WERI-Rb-1 (cell line): ENCODE results near the gene DHX9.

ENCODE experiments used
- DNase-seq: peaks from one replicate; pipeline ENCODE4 v3.0.0-alpha.2; 2020
- H3K27ac ChIP-seq: fragments of 250-450 bp; sonication (Bioruptor Pico); 2 replicates; pipeline ENCODE4 v1.5.1; 2020; ENCODE audit warnings: mild to moderate bottlenecking, moderate library complexity
- H3K27me3 ChIP-seq: fragments of 250-450 bp; sonication (Bioruptor Pico); 2 replicates; pipeline ENCODE4 v1.5.1; 2021; ENCODE audit warnings: mild to moderate bottlenecking, low read depth, moderate library complexity; ENCODE audit not compliant: insufficient read depth, severe bottlenecking
- H3K36me3 ChIP-seq: fragments of 250-450 bp; sonication (Bioruptor Pico); 2 replicates; pipeline ENCODE4 v1.5.1; 2020; ENCODE audit warnings: mild to moderate bottlenecking, moderate library complexity
- H3K4me3 ChIP-seq: 2 replicates; pipeline ENCODE4 v1.5.1; 2011; ENCODE audit warnings: low read depth, mild to moderate bottlenecking, control low read depth, low read length
- H3K9me3 ChIP-seq: fragments of 250-450 bp; sonication (Bioruptor Pico); 2 replicates; pipeline ENCODE4 v1.5.1; 2021; ENCODE audit warnings: mild to moderate bottlenecking, moderate library complexity; ENCODE audit not compliant: severe bottlenecking
- TF ChIP-seq, protein P1 (sequence below): IDR thresholded peaks from 2 replicates; pipeline ENCODE4 v1.5.1; 2011; ENCODE audit warnings: low read depth, mild to moderate bottlenecking, control low read depth, inconsistent platforms, low read length

DHX9 gene

DNA sequence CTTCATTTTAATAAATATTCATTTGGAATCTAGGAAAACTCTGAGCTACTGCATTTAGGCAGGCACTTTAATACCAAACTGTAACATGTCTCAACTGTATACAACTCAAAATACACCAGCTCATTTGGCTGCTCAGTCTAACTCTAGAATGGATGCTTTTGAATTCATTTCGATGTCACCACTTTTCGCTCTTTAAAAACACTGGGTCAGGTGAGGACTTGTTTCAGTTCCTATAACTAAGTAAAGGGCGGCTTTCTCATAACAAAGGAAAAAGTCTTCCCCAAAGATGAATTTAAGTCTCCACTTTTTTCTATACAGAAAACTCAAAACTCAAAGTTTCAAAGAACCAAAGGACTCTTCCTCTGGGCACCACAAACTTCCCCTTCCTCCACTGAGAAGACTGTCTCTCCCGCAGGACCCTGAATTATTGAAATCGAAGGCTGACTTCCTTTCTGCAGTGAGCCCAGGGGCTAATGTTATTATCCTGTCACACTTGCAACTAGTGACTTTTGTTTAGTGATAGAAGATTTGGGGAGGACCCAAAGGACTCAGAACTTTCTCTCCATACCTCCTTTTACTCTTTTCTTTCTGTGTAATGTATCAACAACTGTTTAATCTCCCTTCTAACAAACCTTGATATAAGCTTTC, 9.7 kb upstream of the DHX9 start:
- Histone ChIP-seq H3K27ac (no peak overlapping the region), H3K9me3 (no peaks in the 10 kb centered on the region), H3K27me3 (no peaks in the 10 kb centered on the region), H3K4me3 (no peak overlapping the region), H3K36me3 (no peaks in the 10 kb centered on the region)
- TF ChIP-seq, protein P1, sequence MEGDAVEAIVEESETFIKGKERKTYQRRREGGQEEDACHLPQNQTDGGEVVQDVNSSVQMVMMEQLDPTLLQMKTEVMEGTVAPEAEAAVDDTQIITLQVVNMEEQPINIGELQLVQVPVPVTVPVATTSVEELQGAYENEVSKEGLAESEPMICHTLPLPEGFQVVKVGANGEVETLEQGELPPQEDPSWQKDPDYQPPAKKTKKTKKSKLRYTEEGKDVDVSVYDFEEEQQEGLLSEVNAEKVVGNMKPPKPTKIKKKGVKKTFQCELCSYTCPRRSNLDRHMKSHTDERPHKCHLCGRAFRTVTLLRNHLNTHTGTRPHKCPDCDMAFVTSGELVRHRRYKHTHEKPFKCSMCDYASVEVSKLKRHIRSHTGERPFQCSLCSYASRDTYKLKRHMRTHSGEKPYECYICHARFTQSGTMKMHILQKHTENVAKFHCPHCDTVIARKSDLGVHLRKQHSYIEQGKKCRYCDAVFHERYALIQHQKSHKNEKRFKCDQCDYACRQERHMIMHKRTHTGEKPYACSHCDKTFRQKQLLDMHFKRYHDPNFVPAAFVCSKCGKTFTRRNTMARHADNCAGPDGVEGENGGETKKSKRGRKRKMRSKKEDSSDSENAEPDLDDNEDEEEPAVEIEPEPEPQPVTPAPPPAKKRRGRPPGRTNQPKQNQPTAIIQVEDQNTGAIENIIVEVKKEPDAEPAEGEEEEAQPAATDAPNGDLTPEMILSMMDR, result no peak
- DNase-seq, result no peak

DNA sequence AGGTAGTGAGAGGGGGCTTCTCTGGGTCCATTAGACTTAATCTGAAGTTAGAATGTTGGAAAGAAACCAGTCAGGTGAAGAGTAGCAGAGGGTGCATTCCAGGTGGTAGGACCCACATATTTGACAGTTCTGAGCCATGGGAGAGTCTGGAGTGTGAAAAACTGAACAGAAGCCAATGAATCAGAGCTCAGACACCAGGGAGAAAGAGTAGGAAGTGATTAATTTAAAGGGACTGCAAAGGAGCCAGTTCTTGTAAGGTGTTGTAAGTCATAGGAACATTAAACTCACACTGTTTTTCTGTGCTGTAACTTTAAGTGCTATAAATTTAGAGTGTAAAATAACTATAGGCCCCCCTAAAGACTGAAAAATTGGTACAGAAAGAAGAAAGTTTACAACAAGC, 5.9 kb upstream of the DHX9 start:
- no peak overlapping the region for H3K4me3 ChIP-seq
- no peak overlapping the region for H3K27ac ChIP-seq
- H3K27me3 ChIP-seq, result no peaks in the 10 kb centered on the region
- TF ChIP-seq, protein P1, result no peak
- no peaks in the 10 kb centered on the region for H3K36me3 ChIP-seq
- DNase-seq, result no peak
- no peaks in the 10 kb centered on the region for H3K9me3 ChIP-seq

DNA sequence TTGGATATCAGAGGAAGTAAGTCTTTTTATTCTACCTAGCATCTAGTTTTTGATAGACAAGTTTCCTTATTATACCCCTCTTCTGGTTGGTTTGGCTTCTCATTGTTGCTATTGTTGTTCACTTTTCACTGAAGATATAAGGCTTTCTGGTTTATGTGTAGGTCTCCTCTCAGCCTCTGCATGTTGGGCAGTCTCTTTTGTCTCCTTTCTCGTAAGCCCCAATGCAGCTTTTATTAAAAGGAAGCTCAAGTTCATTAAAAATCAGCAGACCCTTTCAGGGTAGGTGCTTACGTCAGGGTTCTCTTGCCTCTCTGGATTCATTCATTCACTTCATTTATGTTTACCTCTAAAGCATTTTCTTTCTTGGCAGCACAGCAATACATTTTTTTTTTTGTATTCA, 4.8 kb upstream of the DHX9 start:
- H3K36me3 ChIP-seq, result no peaks in the 10 kb centered on the region

DNA sequence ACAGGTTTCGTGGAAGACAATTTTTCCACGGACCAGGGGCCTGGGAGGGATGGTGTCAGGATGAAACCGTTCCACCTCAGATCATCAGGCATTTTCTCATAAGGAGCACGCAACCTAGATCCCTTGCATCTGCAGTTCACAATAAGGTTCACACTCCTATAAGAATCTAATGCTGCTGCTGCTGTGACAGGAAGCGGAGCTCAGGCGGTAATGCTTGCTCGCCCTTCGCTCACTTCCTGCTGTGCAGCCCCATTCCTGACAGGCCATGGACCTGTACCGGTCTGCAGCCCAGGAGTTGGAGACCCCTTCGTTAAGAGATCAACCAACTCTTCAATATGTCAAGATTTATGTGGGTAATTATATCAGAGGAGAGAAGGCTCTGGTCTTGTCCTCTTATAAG, 3.3 kb upstream of the DHX9 start:
- Histone ChIP-seq H3K9me3 (no peaks in the 10 kb centered on the region), H3K36me3 (peaks cover 8% of the 10 kb centered on the region), H3K27me3 (no peaks in the 10 kb centered on the region), H3K27ac (no peak overlapping the region), H3K4me3 (no peak overlapping the region)
- TF ChIP-seq, protein P1, result no peak
- DNase-seq, result no peak

More for the DNA sequence above, 4.8 kb upstream of the DHX9 start:
- Histone ChIP-seq H3K9me3 (no peaks in the 10 kb centered on the region), H3K27me3 (no peaks in the 10 kb centered on the region), H3K4me3 (no peak overlapping the region), H3K27ac (no peak overlapping the region)
- TF ChIP-seq, protein P1, result no peak
- DNase-seq, result no peak

DNA sequence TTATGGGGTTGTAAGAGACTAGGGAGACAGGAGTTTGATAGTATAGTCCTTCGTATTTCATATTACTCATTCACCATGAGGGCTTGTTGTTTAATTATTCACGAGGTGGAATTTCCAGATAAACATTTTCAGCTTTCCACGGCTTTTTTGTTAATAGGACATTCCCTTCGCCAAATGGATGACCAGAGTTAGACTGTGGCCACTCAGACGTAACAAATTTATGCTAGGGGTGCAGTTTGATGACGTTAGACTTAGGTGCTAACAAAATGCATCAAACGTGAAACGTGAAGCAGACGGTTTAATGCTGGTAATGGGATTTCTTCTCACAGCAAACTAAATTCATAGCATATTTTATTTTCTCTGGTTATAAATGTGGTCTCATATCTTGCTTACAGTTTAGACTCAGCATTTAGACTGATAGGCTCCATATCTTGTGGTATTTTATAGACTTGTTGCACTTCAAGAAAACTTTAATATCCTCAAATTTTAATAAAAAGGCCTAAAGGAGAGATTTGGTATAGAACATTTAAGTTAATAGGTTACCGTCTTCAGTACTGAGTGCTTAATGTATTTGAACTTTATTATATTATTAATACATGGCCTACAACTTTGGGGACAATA, 2.3 kb downstream of the DHX9 start:
- Histone ChIP-seq H3K36me3 (peaks cover 41% of the 10 kb centered on the region), H3K27me3 (no peaks in the 10 kb centered on the region), H3K9me3 (no peaks in the 10 kb centered on the region), H3K4me3 (no peak overlapping the region), H3K27ac (no peak overlapping the region)
- TF ChIP-seq, protein P1, result no peak
- DNase-seq, result no peak

DNA sequence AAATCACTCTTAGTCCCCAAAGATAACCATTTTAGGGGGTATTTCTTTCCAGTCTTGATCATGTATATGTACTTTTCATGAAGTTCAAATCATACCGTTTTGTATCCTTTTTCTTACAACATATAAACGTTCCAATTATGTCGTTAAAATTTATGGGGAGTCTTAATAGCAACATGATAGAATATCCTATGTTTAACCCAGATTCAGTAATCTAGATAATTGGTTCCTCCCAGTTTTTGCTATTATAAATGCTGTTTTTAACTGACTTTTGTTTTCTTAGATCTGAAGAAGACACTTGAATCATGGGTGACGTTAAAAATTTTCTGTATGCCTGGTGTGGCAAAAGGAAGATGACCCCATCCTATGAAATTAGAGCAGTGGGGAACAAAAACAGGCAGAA, 3.1 kb downstream of the DHX9 start:
- no peak for DNase-seq
- Histone ChIP-seq H3K9me3 (no peaks in the 10 kb centered on the region), H3K36me3 (peaks cover 46% of the 10 kb centered on the region), H3K27me3 (no peaks in the 10 kb centered on the region), H3K4me3 (no peak overlapping the region), H3K27ac (no peak overlapping the region)
- TF ChIP-seq, protein P1, result no peak
